Endothelial cell of umbilical vein (primary cell): Measurements from ENCODE around the gene HOXC11. TPM values are rescaled to one million over a fixed set of nuclear protein-coding genes. Genes with fewer than 3 reads are reported as not detected.

ENCODE experiments used
- BruUV-seq: library from RNA; stranded (reverse); fragments of 400-500 nt; replicated peaks from 2 replicates; lab custom pipeline; 2021; lab: Mats Ljungman, UMichigan
- CTCF ChIA-PET: fragments of 300-600, 350-600 bp; sonication (Branson Sonifier 250); formaldehyde crosslinking; loops from one replicate; lab custom pipeline; 2021; ENCODE audit warnings: antibody characterized with exemption, inconsistent platforms; lab: Charles Lee
- POLR2A ChIA-PET: fragments of 300-600, 350-600 bp; sonication (Branson Sonifier 250); formaldehyde crosslinking; loops from one replicate; lab custom pipeline; 2021; ENCODE audit warnings: antibody characterized with exemption, inconsistent platforms; lab: Charles Lee
- DNase-seq: peaks from one replicate; pipeline ENCODE4 v3.0.0-alpha.2; 2011; ENCODE audit warnings: low read depth, low spot score
- FAIRE-seq: peaks from 2 replicates; lab custom pipeline; 2011; peaks lifted over from hg19 to GRCh38; lab: Jason Lieb, UNC
- H2AFZ ChIP-seq: 2 replicates; pipeline ENCODE4 v1.6.0; 2012; ENCODE audit warnings: low read depth, low read length, control low read depth, inconsistent platforms
- H3K27ac ChIP-seq: 2 replicates; pipeline ENCODE4 v1.5.1; 2011; ENCODE audit warnings: low read depth, mild to moderate bottlenecking, control low read depth, low read length, moderate library complexity; ENCODE audit not compliant: insufficient read depth
- H3K27me3 ChIP-seq, 2 experiments: 2 replicates each; pipeline versions ENCODE4 v1.6.0 to v1.6.1; 2011; ENCODE audit warnings: low read length in 2 of 2, mixed read lengths in 1 of 2; ENCODE audit not compliant: control insufficient read depth in 2 of 2, insufficient read depth in 2 of 2
- H3K36me3 ChIP-seq, 2 experiments: 2 replicates in 1 of 2; 3 replicates in 1 of 2; pipeline ENCODE4 v1.5.1; 2011; ENCODE audit warnings: low read length in 2 of 2, mild to moderate bottlenecking in 1 of 2, moderate library complexity in 1 of 2; ENCODE audit not compliant: control insufficient read depth in 2 of 2, insufficient read depth in 2 of 2; ENCODE audit errors: extremely low read depth in 1 of 2
- H3K4me1 ChIP-seq: 3 replicates; pipeline ENCODE4 v1.5.1; 2011; ENCODE audit warnings: mild to moderate bottlenecking, low read length; ENCODE audit not compliant: control insufficient read depth, insufficient read depth; ENCODE audit errors: extremely low read depth
- H3K4me2 ChIP-seq: 2 replicates; pipeline ENCODE4 v1.6.1; 2011; ENCODE audit warnings: low read length, control low read depth, mixed read lengths; ENCODE audit not compliant: insufficient read depth
- H3K4me3 ChIP-seq, 3 experiments: fragments of 200-600 bp in 1 of 3; sonication (generic), shearing (Covaris generic) in 1 of 3; replicated peaks in 1 of 3; 2 replicates each; pipeline ENCODE4 v1.5.1; 2011 to 2016; ENCODE audit warnings: control low read depth in 3 of 3, low read length in 3 of 3, mild to moderate bottlenecking in 2 of 3, inconsistent platforms in 1 of 3, low read depth in 1 of 3, moderate library complexity in 1 of 3; ENCODE audit not compliant: insufficient read depth in 1 of 3
- H3K79me2 ChIP-seq: 2 replicates; pipeline ENCODE4 v1.6.0; 2012; ENCODE audit warnings: low read length, inconsistent platforms; ENCODE audit not compliant: control insufficient read depth, insufficient read depth
- H3K9ac ChIP-seq: replicated peaks from 2 replicates; pipeline ENCODE3; 2011; ENCODE audit warnings: low read length, control low read depth; ENCODE audit not compliant: insufficient read depth; ENCODE audit errors: extremely low read depth
- H3K9me1 ChIP-seq: replicated peaks from 3 replicates; pipeline ENCODE4 v1.6.0; 2011; ENCODE audit warnings: mild to moderate bottlenecking, low read length; ENCODE audit not compliant: control insufficient read depth, insufficient read depth; ENCODE audit errors: extremely low read depth
- H3K9me3 ChIP-seq: replicated peaks from 2 replicates; pipeline ENCODE4 v1.5.1; 2012; ENCODE audit warnings: low read length, inconsistent platforms; ENCODE audit not compliant: control insufficient read depth, insufficient read depth
- H4K20me1 ChIP-seq: replicated peaks from 2 replicates; pipeline ENCODE3; 2011; ENCODE audit warnings: mild to moderate bottlenecking, low read length; ENCODE audit not compliant: control insufficient read depth, insufficient read depth; ENCODE audit errors: extremely low read depth
- CTCF ChIP-seq, 2 donors: IDR thresholded peaks; 1 replicate in 1 of 2; 2 replicates in 1 of 2; pipeline ENCODE4 v1.5.1; 2011; ENCODE audit warnings: low read length in 2 of 2, mild to moderate bottlenecking in 2 of 2, moderate library complexity in 2 of 2, control low read depth in 1 of 2, inconsistent platforms in 1 of 2, low read depth in 1 of 2; ENCODE audit not compliant: insufficient read depth in 1 of 2; ENCODE audit errors: extremely low read depth in 1 of 2
- EZH2 ChIP-seq: IDR thresholded peaks from 2 replicates; pipeline ENCODE4 v1.6.1; 2012; ENCODE audit warnings: borderline replicate concordance, low read depth, mild to moderate bottlenecking, moderate library complexity, low read length, inconsistent platforms; ENCODE audit not compliant: severe bottlenecking
- FOS ChIP-seq: IDR thresholded peaks from 2 replicates; pipeline ENCODE4 v1.6.1; 2011; ENCODE audit warnings: mild to moderate bottlenecking, low read length, moderate library complexity, borderline replicate concordance; ENCODE audit not compliant: insufficient read depth
- GATA2 ChIP-seq: IDR thresholded peaks from 2 replicates; pipeline ENCODE4 v1.7.0; 2011; ENCODE audit warnings: low read depth, mild to moderate bottlenecking, moderate library complexity, mixed read lengths, low read length; ENCODE audit not compliant: insufficient read length, insufficient read depth
- JUN ChIP-seq: IDR thresholded peaks from 2 replicates; pipeline ENCODE4 v1.6.1; 2011; ENCODE audit warnings: borderline replicate concordance, low read depth; ENCODE audit not compliant: insufficient read length, insufficient read depth
- MAX ChIP-seq: IDR thresholded peaks from 2 replicates; pipeline ENCODE4 v1.6.1; 2011; ENCODE audit not compliant: insufficient read depth, insufficient read length
- MYC ChIP-seq: IDR thresholded peaks from one replicate; pipeline ENCODE4 v1.6.1; 2011; ENCODE audit warnings: mild to moderate bottlenecking, low read depth, low read length
- POLR2A ChIP-seq: IDR thresholded peaks from 2 replicates; pipeline ENCODE4 v1.6.1; 2012; ENCODE audit warnings: low read depth, mild to moderate bottlenecking, control low read depth, low read length
- POLR2AphosphoS5 ChIP-seq: IDR thresholded peaks from 2 replicates; pipeline ENCODE4 v1.6.1; 2012; ENCODE audit warnings: low read depth, mild to moderate bottlenecking, control low read depth, low read length, moderate library complexity; ENCODE audit not compliant: insufficient read depth
- dilution Hi-C: fragments of 300-500 bp; cut with MboI; formaldehyde crosslinking; loops from one replicate; pipeline ENCODE4 v1.15.0; 2019; ENCODE audit warnings: low sequenced_read_pairs; ENCODE audit not compliant: extremely low pct_ligation_motif_present
- intact Hi-C: fragments of 100-400 bp; cut with micrococcal nuclease; formaldehyde crosslinking; loops from one replicate; pipeline ENCODE4 v1.10.0; 2022
- polyA plus RNA-seq, 4 experiments: library from polyadenylated mRNA; depleted of rRNA in 3 of 4; stranded (reverse) in 3 of 4; unstranded in 1 of 4; fragments of >200 nt; gene quantifications; 2 replicates each; pipeline versions ENCODE4 v1.2.1 to v1.2.3, GENCODE V29; 2011 to 2012; ENCODE audit warnings: missing spikeins in 1 of 4
- total RNA-seq: library from RNA; stranded (reverse); gene quantifications from 2 replicates; pipeline ENCODE4 v1.2.3, GENCODE V29; 2021

HOXC11 gene
- total and polyA plus RNA-seq, 2 donors (not counting 3 experiments of a cell fraction or from before 2014, with no cell fraction given), result not detected

- Histone ChIP-seq H3K4me1 (no peaks in the 10 kb centered on the region), H3K36me3 (no peaks in the 10 kb centered on the region), H3K27ac (no peak overlapping the region), H3K9me1 (no peaks in the 10 kb centered on the region), H2AFZ (no peak overlapping the region), H3K9me3 (no peaks in the 10 kb centered on the region), H3K9ac (no peak overlapping the region), H3K27me3 (peaks cover 85 to 91% of the 10 kb centered on the region in 2 experiments), H3K4me2 (no peak overlapping the region), H4K20me1 (no peaks in the 10 kb centered on the region), H3K79me2 (no peaks in the 10 kb centered on the region), H3K4me3 (no peak overlapping the region)
- intact Hi-C loops (no loop called here), dilution Hi-C loops (no loop called here)
- DNase-seq (no peak), FAIRE-seq (no peak)
- ChIA-PET CTCF (interaction anchor here (1.5 kb wide), 1 partner anchor 10 kb away, joined by 3 read pairs; no protein-coding TSS in a partner anchor), POLR2A (no interaction called here)
- BruUV-seq, result no TSS peak
- TF ChIP-seq POLR2AphosphoS5 (no peak), CTCF (IDR thresholded peaks at IDR 0.05; ENCODE audit: extremely low read depth in 1 of 2, insufficient read depth in 1 of 2, low read depth in 1 of 2, low read length in 2 of 2) (no peak), MAX (no peak), GATA2 (no peak), MYC (no peak), POLR2A (no peak), FOS (no peak), JUN (no peak), EZH2 (no peak)
Observed at GRCh38 chr12:53980802-53981496, 8.0 kb downstream of the HOXC11 start.
